Body of pancreas (tissue), 4 donors: Measurements from ENCODE around the gene CD4.

Experiments
- POLR2A ChIP-seq, 3 donors: fragments of 450-650 bp; IDR thresholded peaks; one replicate each; pipeline ENCODE4 v1.6.1; 2016; ENCODE audit warnings: antibody characterized with exemption in 3 of 3, mild to moderate bottlenecking in 2 of 3
- TF ChIP-seq, protein P1 (sequence below), 7 experiments: fragments of 450-650 bp in 4 of 7; fragments of 200-600 bp in 3 of 7; sonication (generic) in 3 of 7; IDR thresholded peaks; one replicate each; pipeline ENCODE4 v1.5.1; 2016 to 2019; ENCODE audit warnings: antibody characterized with exemption in 7 of 7

DNA sequence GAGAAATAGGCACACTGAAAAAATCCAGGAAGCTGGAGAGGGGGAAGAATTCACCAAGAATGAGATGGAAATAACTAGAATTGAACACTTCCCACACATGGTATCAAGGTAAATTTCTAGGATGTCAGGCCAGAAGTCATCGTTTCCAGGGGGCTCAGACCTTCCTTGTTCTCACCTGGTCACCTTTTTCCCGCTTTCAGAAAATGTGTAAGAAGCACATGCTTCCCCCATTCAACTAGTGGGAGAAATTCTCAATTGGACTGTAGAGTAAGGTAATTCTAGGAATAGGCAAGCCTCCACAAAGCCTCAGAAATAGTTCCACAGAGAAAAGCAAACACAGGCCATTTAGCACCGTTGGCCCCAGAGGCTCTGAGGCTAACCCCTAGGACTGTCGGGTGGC, 25.9 kb upstream of the CD4 start:
- TF ChIP-seq, protein P1, sequence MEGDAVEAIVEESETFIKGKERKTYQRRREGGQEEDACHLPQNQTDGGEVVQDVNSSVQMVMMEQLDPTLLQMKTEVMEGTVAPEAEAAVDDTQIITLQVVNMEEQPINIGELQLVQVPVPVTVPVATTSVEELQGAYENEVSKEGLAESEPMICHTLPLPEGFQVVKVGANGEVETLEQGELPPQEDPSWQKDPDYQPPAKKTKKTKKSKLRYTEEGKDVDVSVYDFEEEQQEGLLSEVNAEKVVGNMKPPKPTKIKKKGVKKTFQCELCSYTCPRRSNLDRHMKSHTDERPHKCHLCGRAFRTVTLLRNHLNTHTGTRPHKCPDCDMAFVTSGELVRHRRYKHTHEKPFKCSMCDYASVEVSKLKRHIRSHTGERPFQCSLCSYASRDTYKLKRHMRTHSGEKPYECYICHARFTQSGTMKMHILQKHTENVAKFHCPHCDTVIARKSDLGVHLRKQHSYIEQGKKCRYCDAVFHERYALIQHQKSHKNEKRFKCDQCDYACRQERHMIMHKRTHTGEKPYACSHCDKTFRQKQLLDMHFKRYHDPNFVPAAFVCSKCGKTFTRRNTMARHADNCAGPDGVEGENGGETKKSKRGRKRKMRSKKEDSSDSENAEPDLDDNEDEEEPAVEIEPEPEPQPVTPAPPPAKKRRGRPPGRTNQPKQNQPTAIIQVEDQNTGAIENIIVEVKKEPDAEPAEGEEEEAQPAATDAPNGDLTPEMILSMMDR (IDR thresholded peaks at IDR 0.05): no peak
- no peak for TF ChIP-seq POLR2A (IDR thresholded peaks at IDR 0.05)
